Muscle layer of duodenum (tissue), 2 donors: ENCODE measurements around the gene GPD1.

ENCODE experiments used
- H3K27ac ChIP-seq: one replicate; pipeline ENCODE4 v1.7.0; 2013; ENCODE audit warnings: mild to moderate bottlenecking, low read length
- H3K27me3 ChIP-seq: one replicate; pipeline ENCODE4 v1.7.0; 2013; ENCODE audit warnings: low read depth, mild to moderate bottlenecking, control low read depth, low read length
- H3K36me3 ChIP-seq, 2 donors: one replicate each; pipeline ENCODE4 v1.7.0; 2013; ENCODE audit warnings: low read length in 2 of 2, control low read depth in 1 of 2, mild to moderate bottlenecking in 1 of 2; ENCODE audit not compliant: insufficient read depth in 2 of 2, control insufficient read depth in 1 of 2
- H3K4me1 ChIP-seq, 2 donors: one replicate each; pipeline ENCODE4 v1.7.0; 2013; ENCODE audit warnings: low read length in 2 of 2, mild to moderate bottlenecking in 2 of 2, control low read depth in 1 of 2, moderate library complexity in 1 of 2; ENCODE audit not compliant: insufficient read depth in 2 of 2, control insufficient read depth in 1 of 2
- H3K4me3 ChIP-seq, 2 donors: one replicate each; pipeline ENCODE4 v1.7.0; 2013; ENCODE audit warnings: low read length in 2 of 2, low read depth in 1 of 2, mild to moderate bottlenecking in 1 of 2
- H3K9me3 ChIP-seq, 2 donors: one replicate each; pipeline ENCODE4 v1.7.0; 2013; ENCODE audit warnings: low read length in 2 of 2, control low read depth in 1 of 2, mild to moderate bottlenecking in 1 of 2; ENCODE audit not compliant: control insufficient read depth in 1 of 2
- donor health status: healthy.

Gene GPD1

DNA sequence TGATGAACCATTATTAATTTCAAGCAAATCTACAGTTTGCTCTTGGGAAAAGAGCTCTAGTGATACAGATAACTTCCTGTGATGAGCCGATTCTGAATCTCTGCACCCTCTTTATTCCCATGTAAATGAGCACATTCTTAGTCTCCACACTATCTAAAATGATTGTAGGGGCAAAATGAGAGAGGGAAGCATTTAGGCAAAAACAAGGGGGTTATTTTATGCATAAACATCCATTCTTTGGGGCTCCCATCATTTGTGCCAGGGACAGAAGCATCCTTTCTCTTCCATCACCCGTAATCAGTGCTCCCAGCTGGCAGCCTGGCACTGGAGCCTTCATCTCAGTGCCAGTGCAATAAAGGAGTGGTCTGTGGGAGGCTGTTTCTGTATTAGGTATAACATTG lies 1.7 kb upstream of the GPD1 start:
- no peak overlapping the region for H3K4me3 ChIP-seq
- H3K27me3 ChIP-seq: no peaks in the 10 kb centered on the region
- peaks cover 5 to 10% of the 10 kb centered on the region in 2 donors for H3K4me1 ChIP-seq
- H3K9me3 ChIP-seq: no peaks in the 10 kb centered on the region
- H3K27ac ChIP-seq: no peak overlapping the region
- peaks cover 29% of the 10 kb centered on the region in 2 donors for H3K36me3 ChIP-seq

DNA sequence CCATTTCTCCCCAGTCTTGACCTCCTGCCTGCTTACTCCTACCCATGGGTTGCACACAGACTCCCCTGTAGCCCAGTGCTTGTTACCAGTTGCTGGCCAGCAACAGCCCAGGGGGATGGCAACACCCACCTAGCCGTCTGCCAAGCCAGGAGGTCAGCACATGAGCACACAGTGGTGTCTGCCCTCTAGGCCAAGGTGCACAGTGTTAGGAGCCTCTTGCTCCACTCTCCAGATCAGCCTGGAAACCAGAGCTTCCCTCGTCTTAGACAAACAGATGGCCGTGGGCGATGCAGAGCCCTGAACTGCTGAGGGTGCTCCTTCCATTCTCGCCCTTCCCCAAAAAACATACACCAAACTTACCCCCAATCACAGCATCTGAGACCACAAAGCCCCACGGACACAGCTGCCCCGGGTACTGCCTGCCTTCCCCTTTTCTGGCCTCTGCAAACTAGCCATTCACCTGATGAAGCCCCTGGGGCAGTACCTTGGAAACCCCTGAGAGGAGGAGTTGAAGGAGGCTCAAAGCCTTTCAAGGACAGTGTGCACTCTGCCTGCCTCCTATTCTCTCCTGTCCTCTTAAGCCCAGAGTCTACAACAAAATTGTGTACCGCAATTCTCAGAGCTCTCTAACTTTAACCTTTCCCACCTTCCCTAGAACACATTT lies 1.0 kb upstream of the GPD1 start:
- no peaks in the 10 kb centered on the region for H3K27me3 ChIP-seq
- H3K9me3 ChIP-seq: no peaks in the 10 kb centered on the region
- peaks cover 5 to 10% of the 10 kb centered on the region in 2 donors for H3K4me1 ChIP-seq
- H3K27ac ChIP-seq: no peak overlapping the region
- H3K36me3 ChIP-seq: peaks cover 22 to 27% of the 10 kb centered on the region in 2 donors
- H3K4me3 ChIP-seq: no peak overlapping the region

DNA sequence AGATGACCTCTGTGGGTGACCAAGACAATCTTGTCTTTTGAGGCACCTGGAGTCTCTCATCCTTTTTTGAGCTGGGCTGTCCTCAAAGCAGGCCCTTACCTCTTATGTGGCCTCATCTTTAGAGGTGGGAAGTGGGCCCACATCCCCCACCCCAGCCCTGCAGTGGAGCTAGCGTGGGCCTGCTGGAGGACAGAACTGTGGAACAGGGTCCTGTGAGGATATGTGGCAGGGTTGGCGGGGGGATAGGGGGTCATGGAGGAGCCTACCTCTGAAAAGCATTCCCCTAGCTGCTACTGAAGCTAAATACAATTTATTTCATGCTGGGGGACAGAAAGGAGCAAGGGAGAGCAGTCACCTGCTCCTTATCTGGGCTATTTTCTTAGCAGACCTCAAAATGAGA lies 457 bp upstream of the GPD1 start:
- H3K27me3 ChIP-seq: no peaks in the 10 kb centered on the region
- H3K36me3 ChIP-seq: peaks cover 17 to 22% of the 10 kb centered on the region in 2 donors
- peak overlapping the region in 1 of 2 donors; percentile 60 for H3K4me3 ChIP-seq
- H3K4me1 ChIP-seq: peaks cover 5 to 10% of the 10 kb centered on the region in 2 donors
- H3K9me3 ChIP-seq: no peaks in the 10 kb centered on the region
- H3K27ac ChIP-seq: no peak overlapping the region

DNA sequence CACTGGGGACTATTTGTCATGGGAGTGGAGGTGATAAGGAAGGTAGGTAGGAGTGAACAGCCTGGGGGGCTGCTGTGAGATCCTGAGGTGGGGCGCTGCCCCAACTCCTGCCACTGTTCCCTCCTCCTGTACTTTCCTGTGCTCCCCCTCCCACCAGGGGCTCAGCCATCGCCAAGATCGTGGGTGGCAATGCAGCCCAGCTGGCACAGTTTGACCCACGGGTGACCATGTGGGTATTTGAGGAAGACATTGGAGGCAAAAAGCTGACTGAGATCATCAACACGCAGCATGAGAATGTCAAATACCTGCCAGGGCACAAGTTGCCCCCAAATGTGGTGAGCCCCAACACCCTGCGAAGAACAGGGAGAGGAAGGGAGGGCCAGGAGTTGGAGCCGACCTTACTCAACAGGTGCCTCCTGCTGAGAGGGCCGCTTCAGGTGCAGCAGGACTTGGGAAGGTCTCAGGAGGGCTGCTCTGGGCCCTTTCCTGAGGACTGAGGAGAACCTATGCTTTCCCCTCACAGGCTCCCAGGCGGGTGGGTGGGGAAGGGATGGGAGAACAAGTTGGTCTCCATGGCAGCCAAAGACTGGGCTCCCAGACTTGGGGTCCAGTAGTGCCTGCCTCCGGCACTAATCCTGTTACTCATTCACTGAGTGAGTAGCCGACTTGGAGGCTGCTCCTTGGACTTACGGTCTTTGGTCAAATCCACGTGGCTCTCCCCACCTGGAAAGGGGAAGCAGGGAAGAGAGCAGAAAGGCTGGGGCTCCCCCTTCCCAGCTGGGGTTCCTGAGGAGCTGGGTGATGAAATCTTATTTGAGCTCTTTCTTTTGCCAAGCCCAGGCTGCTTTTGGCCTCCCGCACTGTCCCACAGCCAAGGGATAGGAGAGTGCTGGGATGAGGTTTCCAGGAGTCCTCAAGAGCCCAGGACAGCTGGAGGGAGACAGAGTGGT lies 884 bp downstream of the GPD1 start:
- peak overlapping the region in 1 of 2 donors; percentile 60 for H3K4me3 ChIP-seq
- H3K9me3 ChIP-seq: no peaks in the 10 kb centered on the region
- H3K27me3 ChIP-seq: no peaks in the 10 kb centered on the region
- peaks cover 7 to 10% of the 10 kb centered on the region in 2 donors for H3K4me1 ChIP-seq
- peaks cover 3 to 8% of the 10 kb centered on the region in 2 donors for H3K36me3 ChIP-seq
- H3K27ac ChIP-seq: peak overlapping the region; percentile 72

DNA sequence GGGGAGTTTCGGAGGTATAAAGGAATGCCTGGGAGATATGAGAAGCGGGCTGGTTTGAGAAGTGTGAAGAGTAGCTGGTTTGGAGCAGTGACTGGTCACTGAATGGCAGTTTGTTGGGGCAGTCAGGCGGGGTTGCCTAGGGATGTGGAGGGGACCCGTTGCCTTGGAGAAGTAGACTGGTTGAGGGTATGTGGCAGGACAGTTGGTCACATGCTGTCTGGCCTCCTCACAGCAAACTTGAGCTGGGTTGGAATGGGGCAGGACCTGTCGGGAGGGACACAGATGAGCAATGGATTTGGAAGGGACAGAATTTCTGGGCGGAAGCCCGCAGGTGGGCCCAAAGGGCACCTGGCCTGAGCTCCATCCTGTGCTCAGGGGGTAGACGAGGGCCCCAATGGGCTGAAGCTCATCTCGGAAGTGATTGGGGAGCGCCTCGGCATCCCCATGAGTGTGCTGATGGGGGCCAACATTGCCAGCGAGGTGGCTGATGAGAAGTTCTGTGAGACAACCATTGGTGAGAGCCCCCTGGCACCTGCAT lies 2.2 kb downstream of the GPD1 start:
- H3K4me1 ChIP-seq: peaks cover 20 to 22% of the 10 kb centered on the region in 2 donors
- H3K27me3 ChIP-seq: no peaks in the 10 kb centered on the region
- no peaks in the 10 kb centered on the region for H3K36me3 ChIP-seq
- H3K27ac ChIP-seq: no peak overlapping the region
- peak overlapping the region in 1 of 2 donors; percentile 16 for H3K4me3 ChIP-seq
- H3K9me3 ChIP-seq: no peaks in the 10 kb centered on the region

DNA sequence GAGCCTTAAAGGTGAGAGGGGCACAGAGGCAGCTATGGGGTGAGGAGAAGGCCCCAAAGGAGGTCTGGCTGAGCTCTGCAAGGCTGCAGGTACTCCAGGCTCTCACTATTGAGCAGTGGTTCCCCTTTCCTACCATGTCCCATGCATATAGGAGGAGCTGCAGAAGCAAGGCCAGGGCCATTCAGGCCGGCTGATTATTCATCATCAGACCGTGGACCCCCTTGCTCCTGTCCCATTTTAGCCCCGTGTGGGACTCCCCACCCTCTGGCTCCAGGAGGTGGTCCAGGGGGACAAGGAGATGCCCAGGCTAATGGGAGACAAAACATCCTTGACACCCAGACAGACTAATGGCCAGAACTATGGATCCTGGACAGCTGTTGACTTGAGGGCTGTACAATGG lies 3.1 kb downstream of the GPD1 start:
- Histone ChIP-seq H3K27me3 (no peaks in the 10 kb centered on the region), H3K27ac (no peak overlapping the region), H3K36me3 (no peaks in the 10 kb centered on the region), H3K9me3 (no peaks in the 10 kb centered on the region), H3K4me1 (peaks cover 23% of the 10 kb centered on the region in 2 donors), H3K4me3 (no peak overlapping the region)

DNA sequence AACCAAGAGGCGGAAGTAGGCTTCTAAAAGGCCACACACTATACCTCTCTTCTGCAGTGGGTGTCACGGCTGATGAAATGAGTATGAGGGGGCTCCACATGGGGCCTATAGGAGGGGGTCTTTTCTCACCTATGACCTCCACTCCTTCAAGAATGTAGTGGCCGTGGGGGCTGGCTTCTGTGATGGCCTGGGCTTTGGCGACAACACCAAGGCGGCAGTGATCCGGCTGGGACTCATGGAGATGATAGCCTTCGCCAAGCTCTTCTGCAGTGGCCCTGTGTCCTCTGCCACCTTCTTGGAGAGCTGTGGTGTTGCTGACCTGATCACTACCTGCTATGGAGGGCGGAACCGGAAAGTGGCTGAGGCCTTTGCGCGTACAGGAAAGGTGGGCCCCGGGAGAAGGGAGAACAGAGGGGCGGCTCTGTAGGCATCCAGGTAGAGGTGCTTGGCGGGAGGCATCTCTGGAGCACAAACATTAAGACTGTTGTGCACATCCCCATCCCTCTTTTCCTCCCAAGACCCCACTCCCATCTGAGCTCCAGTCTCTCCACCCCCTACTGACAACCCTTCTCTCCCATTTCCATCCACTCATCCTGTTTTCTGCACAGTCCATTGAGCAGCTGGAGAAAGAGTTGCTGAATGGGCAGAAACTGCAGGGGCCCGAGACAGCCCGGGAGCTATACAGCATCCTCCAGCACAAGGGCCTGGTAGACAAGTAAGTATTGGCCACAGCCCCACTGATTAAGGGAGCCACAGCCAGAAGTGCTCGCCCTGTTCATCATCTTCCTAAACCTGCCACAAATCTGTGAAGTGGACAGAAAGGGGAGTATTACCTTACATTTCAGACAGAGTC lies 3.8 kb downstream of the GPD1 start:
- Histone ChIP-seq H3K9me3 (no peaks in the 10 kb centered on the region), H3K27me3 (no peaks in the 10 kb centered on the region), H3K4me3 (no peak overlapping the region), H3K4me1 (peaks cover 23% of the 10 kb centered on the region in 2 donors), H3K27ac (no peak overlapping the region), H3K36me3 (peaks cover 0 to 3% of the 10 kb centered on the region in 2 donors)

DNA sequence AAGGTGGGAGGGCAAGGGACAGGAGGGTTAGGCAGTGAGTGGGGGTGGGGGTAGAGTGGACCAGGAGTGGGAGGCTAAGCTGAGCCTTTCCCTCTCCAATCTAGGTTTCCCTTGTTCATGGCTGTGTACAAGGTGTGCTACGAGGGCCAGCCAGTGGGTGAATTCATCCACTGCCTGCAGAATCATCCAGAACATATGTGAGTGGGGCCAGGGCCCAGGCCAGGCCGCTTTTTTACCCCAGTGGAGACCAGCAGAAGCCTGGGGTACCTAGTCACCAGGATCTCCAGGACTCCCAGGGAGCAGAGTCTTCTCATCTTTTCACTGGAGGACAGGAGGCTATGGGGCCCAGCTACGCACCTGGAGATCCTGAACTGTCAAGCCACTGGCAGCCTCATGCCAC lies 5.5 kb downstream of the GPD1 start:
- peak overlapping the region; percentile 86 for H3K27ac ChIP-seq
- H3K4me3 ChIP-seq: no peak overlapping the region

DNA sequence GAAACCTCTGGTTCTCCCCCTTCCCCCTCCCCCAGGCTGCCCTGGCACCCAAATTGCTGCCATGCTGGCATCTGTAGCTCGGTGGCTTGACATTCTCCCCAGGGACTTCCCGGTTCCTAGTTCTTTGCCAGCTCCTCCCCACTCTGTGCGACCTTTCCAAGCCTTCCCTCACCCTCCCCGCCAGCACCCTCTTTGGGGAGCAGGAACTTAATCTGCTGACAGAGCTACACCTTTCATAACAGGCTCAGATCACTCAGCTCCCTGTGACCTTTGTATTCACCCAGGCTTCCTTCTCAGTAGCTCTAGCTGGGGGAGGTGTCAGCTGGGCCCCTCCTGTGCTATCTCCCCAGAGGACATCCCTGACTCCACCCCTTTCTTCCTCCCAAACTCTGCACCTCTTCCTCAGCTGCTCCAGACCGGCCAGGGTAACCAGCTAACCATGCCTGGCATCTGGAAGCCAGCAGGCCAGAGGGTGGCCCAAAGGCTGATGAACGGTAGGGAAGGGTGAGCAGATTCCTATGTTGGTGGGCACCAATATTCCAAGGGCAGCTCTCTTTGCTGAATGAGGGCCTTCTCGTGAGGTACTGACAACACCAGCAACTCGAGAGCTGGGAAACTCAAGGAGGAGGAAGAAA lies 6.4 kb downstream of the GPD1 start:
- H3K9me3 ChIP-seq: no peaks in the 10 kb centered on the region
- H3K36me3 ChIP-seq: peaks cover 0 to 3% of the 10 kb centered on the region in 2 donors
- no peaks in the 10 kb centered on the region for H3K27me3 ChIP-seq
- H3K4me1 ChIP-seq: peaks cover 22 to 24% of the 10 kb centered on the region in 2 donors
- H3K27ac ChIP-seq: peak overlapping the region; percentile 86
- no peak overlapping the region for H3K4me3 ChIP-seq

More for the DNA sequence above, 5.5 kb downstream of the GPD1 start:
- Histone ChIP-seq H3K4me1 (peaks cover 23 to 25% of the 10 kb centered on the region in 2 donors), H3K9me3 (no peaks in the 10 kb centered on the region), H3K36me3 (peaks cover 0 to 3% of the 10 kb centered on the region in 2 donors), H3K27me3 (no peaks in the 10 kb centered on the region)

DNA sequence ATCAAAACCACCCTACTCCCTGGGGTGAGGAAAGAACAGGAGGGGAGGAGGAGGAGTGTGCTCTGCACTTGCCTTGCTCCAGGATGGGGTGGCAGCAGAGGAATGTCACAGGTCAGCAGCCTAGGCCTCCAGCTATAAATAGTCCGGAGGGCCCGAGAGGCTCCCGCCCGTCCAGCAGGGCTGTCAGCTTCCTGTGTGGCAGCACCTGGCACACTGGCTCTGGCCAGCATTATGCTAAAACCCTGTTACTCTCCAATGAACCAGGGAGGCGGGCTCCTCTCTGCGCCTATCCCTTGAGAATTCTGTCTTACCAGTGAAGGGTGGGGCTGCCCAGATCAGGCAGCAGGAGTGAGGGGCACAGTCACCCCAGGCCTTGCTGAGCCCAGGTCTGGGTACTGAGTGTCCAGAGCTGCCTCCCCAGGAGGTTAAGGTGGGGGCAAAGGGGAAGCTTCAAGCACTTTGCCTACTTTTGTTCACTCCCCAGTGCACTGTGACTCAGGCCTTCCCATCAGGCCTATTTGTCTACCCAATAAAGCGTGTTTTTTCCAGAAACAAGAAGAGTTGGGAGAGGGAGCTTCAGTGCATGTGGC lies 7.0 kb downstream of the GPD1 start:
- peaks cover 3 to 4% of the 10 kb centered on the region in 2 donors for H3K36me3 ChIP-seq
- H3K4me3 ChIP-seq: no peak overlapping the region
- peak overlapping the region; percentile 86 for H3K27ac ChIP-seq
- no peaks in the 10 kb centered on the region for H3K9me3 ChIP-seq
- H3K27me3 ChIP-seq: no peaks in the 10 kb centered on the region
- H3K4me1 ChIP-seq: peaks cover 18 to 24% of the 10 kb centered on the region in 2 donors
